Natural killer cell (primary cell): Measurements from ENCODE around the gene IRX1. TPM values are rescaled to one million over a fixed set of nuclear protein-coding genes. Genes with fewer than 3 reads are reported as not detected.

Source experiments
- ATAC-seq, 3 donors: fragments of 150-1000 bp in 2 of 3; fragments of 200-7000 bp in 1 of 3; cut with Tn5 transposase; 1 replicate in 1 of 3; 2 replicates in 2 of 3; pipeline ENCODE4 v1.10.0; 2021; ENCODE audit warnings: mild to moderate bottlenecking in 2 of 3, moderate library complexity in 2 of 3
- DNase-seq, 2 donors: peaks; one replicate each; pipeline versions ENCODE4 v3.0.0 to v3.0.0-alpha.2; 2013 to 2021; ENCODE audit warnings: mixed read lengths in 1 of 2
- H3K27ac ChIP-seq: one replicate; pipeline ENCODE4 v1.5.1; 2013; ENCODE audit warnings: mild to moderate bottlenecking, low read length
- H3K27me3 ChIP-seq: one replicate; pipeline ENCODE4 v1.6.1; 2013; ENCODE audit warnings: low read length; ENCODE audit not compliant: control insufficient read depth, insufficient read depth
- H3K36me3 ChIP-seq: one replicate; pipeline ENCODE4 v1.6.1; 2013; ENCODE audit warnings: low read length; ENCODE audit not compliant: control insufficient read depth, insufficient read depth
- H3K4me1 ChIP-seq: one replicate; pipeline ENCODE4 v1.6.1; 2013; ENCODE audit warnings: low read length; ENCODE audit not compliant: control insufficient read depth, insufficient read depth
- H3K4me3 ChIP-seq: one replicate; pipeline ENCODE4 v1.5.1; 2013; ENCODE audit warnings: low read length
- H3K9me3 ChIP-seq: one replicate; pipeline ENCODE4 v1.6.1; 2013; ENCODE audit warnings: low read length; ENCODE audit not compliant: control insufficient read depth, insufficient read depth
- H3K27ac Mint-ChIP-seq, 2 donors: one replicate each; pipeline ENCODE4 v1.8.0; 2022; ENCODE audit warnings: mild to moderate bottlenecking in 2 of 2, mixed read lengths in 2 of 2, moderate library complexity in 1 of 2
- H3K27me3 Mint-ChIP-seq, 2 donors: one replicate each; pipeline ENCODE4 v1.8.0; 2022; ENCODE audit warnings: low read depth in 2 of 2, mixed read lengths in 2 of 2
- H3K36me3 Mint-ChIP-seq: one replicate; pipeline ENCODE4 v1.8.0; 2022; ENCODE audit warnings: mixed read lengths
- H3K4me1 Mint-ChIP-seq, 2 donors: one replicate each; pipeline ENCODE4 v1.8.0; 2022; ENCODE audit warnings: mixed read lengths in 2 of 2
- H3K4me3 Mint-ChIP-seq: one replicate; pipeline ENCODE4 v1.8.0; 2022; ENCODE audit warnings: mild to moderate bottlenecking, moderate library complexity, mixed read lengths
- H3K9me3 Mint-ChIP-seq, 2 donors: one replicate each; pipeline ENCODE4 v1.8.0; 2022; ENCODE audit warnings: mixed read lengths in 2 of 2
- CTCF ChIP-seq: fragments of 200-600 bp; IDR thresholded peaks from one replicate; pipeline ENCODE4 v1.8.0; 2022; ENCODE audit warnings: antibody characterized with exemption
- WGBS: methylation state at CpG from one replicate; pipeline ENCODE4 v1.1.7; 2013; ENCODE audit warnings: missing lambda C conversion rate; ENCODE audit not compliant: insufficient coverage; 5-methylcytosine and 5-hydroxymethylcytosine counted together
- intact Hi-C: fragments of 100-400 bp; cut with micrococcal nuclease; formaldehyde crosslinking; loops from one replicate; pipeline ENCODE4 v1.14.2; 2022
- total RNA-seq, 4 donors: library from RNA; stranded (reverse); fragments of 120-200 nt in 1 of 4; gene quantifications; one replicate each; pipeline versions ENCODE4 v1.2.3 to v1.2.4, GENCODE V29; 2013 to 2022

IRX1 gene
- total RNA-seq, 3 donors from 2014 or later (not counting 1 experiment from before 2014, with no cell fraction given), result not detected

- no peaks in the 10 kb centered on the region for H3K9me3 ChIP-seq
- Mint-ChIP-seq H3K36me3 (peaks cover 11% of the 10 kb centered on the region), H3K9me3 (no peaks in the 10 kb centered on the region), H3K27ac (no peak overlapping the region), H3K4me3 (no peak overlapping the region), H3K4me1 (peaks cover 10 to 14% of the 10 kb centered on the region in 2 donors), H3K27me3 (peaks cover 67 to 85% of the 10 kb centered on the region in 2 donors)
- peaks cover 17% of the 10 kb centered on the region for H3K27me3 ChIP-seq
- intact Hi-C loops, result no loop called here
- no peak for TF ChIP-seq CTCF
- WGBS, result 29% methylated on average over 32 of the region's 32 CpGs
- H3K4me3 ChIP-seq, result no peak overlapping the region
- H3K27ac ChIP-seq, result no peak overlapping the region
- no peaks in the 10 kb centered on the region for H3K4me1 ChIP-seq
- no peak for DNase-seq
- ATAC-seq, result no peak
- no peaks in the 10 kb centered on the region for H3K36me3 ChIP-seq
Measured at GRCh38 chr5:3605298-3606010, 9.8 kb downstream of the IRX1 start.

- DNase-seq, result no peak
- no peak for ATAC-seq
- TF ChIP-seq CTCF, result no peak
- Mint-ChIP-seq H3K27me3 (peaks cover 62 to 81% of the 10 kb centered on the region in 2 donors), H3K4me1 (peaks cover 7 to 10% of the 10 kb centered on the region in 2 donors), H3K4me3 (no peak overlapping the region), H3K9me3 (no peaks in the 10 kb centered on the region), H3K27ac (no peak overlapping the region), H3K36me3 (peaks cover 7% of the 10 kb centered on the region)
- Histone ChIP-seq H3K36me3 (no peaks in the 10 kb centered on the region), H3K9me3 (no peaks in the 10 kb centered on the region), H3K27ac (no peak overlapping the region), H3K4me3 (no peak overlapping the region), H3K27me3 (peaks cover 16% of the 10 kb centered on the region), H3K4me1 (no peaks in the 10 kb centered on the region)
- 10% methylated on average over 50 of the region's 50 CpGs for WGBS
- intact Hi-C loops, result no loop called here
Measured at GRCh38 chr5:3606121-3606831, 10.6 kb downstream of the IRX1 start.

- Histone ChIP-seq H3K27me3 (peaks cover 9% of the 10 kb centered on the region), H3K4me1 (no peaks in the 10 kb centered on the region), H3K9me3 (no peaks in the 10 kb centered on the region), H3K27ac (no peak overlapping the region), H3K36me3 (no peaks in the 10 kb centered on the region), H3K4me3 (no peak overlapping the region)
- Mint-ChIP-seq H3K36me3 (no peaks in the 10 kb centered on the region), H3K9me3 (no peaks in the 10 kb centered on the region), H3K27ac (no peak overlapping the region), H3K4me1 (no peaks in the 10 kb centered on the region), H3K27me3 (peaks cover 51 to 80% of the 10 kb centered on the region in 2 donors), H3K4me3 (no peak overlapping the region)
- ATAC-seq (no peak), DNase-seq (no peak)
- TF ChIP-seq CTCF, result no peak
- WGBS, result 77% methylated on average over 9 of the region's 11 CpGs
- intact Hi-C loops, result no loop called here
Measured at GRCh38 chr5:3607541-3608181, 12.0 kb downstream of the IRX1 start.
